CD4-positive, alpha-beta T cell treated with Interferon alpha-2 for 1 hour (primary cell): ENCODE measurements around the gene TPI1.

Experiments used
- DNase-seq, 2 donors: peaks; one replicate each; pipeline ENCODE4 v3.0.0-alpha.2; 2020 to 2022

Gene TPI1

GRCh38 chr12:6867413-6868210 is at the start of gene TPI1:
Gene TPI1, plus strand, starts transcription at chr12:6867531. Its CDS starts 36 bp downstream, at chr12:6867567.
- peak; percentile 82 to 89 for DNase-seq

- DNase-seq = no peak
Observed at GRCh38 chr12:6817662-6818157, 49.6 kb upstream of the TPI1 start.

- DNase-seq = no peak
Observed at GRCh38 chr12:6818222-6818621, 49.1 kb upstream of the TPI1 start.

- no peak for DNase-seq
Observed at GRCh38 chr12:6818645-6819044, 48.7 kb upstream of the TPI1 start.

GRCh38 chr12:6819106-6820030 is 48.0 kb upstream of the TPI1 start:
- DNase-seq = no peak

- DNase-seq = no peak
Observed at GRCh38 chr12:6820166-6820565, 47.2 kb upstream of the TPI1 start.

- no peak for DNase-seq
Observed at GRCh38 chr12:6821591-6822425, 45.5 kb upstream of the TPI1 start, which contains the start of gene GPR162. Gene GPR162, plus strand, starts transcription at chr12:6821821. Its CDS starts 2,078 bp downstream, at chr12:6823899.

GRCh38 chr12:6822426-6823135 is 44.8 kb upstream of the TPI1 start:
- no peak for DNase-seq

GRCh38 chr12:6823182-6824084 is 43.9 kb upstream of the TPI1 start:
- DNase-seq = no peak

GRCh38 chr12:6824085-6824775 is 43.1 kb upstream of the TPI1 start:
- DNase-seq = no peak

- no peak for DNase-seq
Observed at GRCh38 chr12:6824901-6825381, 42.4 kb upstream of the TPI1 start.

GRCh38 chr12:6825398-6826124 is 41.8 kb upstream of the TPI1 start:
- peak; percentile 73 to 84 for DNase-seq

- DNase-seq = no peak
Observed at GRCh38 chr12:6826125-6826733, 41.1 kb upstream of the TPI1 start.

- no peak for DNase-seq
Observed at GRCh38 chr12:6826734-6827436, 40.4 kb upstream of the TPI1 start.

- peak; percentile 21 to 41 for DNase-seq
Observed at GRCh38 chr12:6827437-6827911, 39.9 kb upstream of the TPI1 start.

- DNase-seq = no peak
Observed at GRCh38 chr12:6827982-6828780, 39.1 kb upstream of the TPI1 start, which contains the start of gene P3H3. Gene P3H3, plus strand, starts transcription at chr12:6828407. Its CDS starts 34 bp downstream, at chr12:6828441.
